Measurements from ENCODE around the gene PC. TPM values are rescaled to one million over a fixed set of nuclear protein-coding genes. Genes with fewer than 3 reads are reported as not detected.

The PC gene
- total RNA-seq, 1 donor from 2014 or later = 47.4 TPM

DNA sequence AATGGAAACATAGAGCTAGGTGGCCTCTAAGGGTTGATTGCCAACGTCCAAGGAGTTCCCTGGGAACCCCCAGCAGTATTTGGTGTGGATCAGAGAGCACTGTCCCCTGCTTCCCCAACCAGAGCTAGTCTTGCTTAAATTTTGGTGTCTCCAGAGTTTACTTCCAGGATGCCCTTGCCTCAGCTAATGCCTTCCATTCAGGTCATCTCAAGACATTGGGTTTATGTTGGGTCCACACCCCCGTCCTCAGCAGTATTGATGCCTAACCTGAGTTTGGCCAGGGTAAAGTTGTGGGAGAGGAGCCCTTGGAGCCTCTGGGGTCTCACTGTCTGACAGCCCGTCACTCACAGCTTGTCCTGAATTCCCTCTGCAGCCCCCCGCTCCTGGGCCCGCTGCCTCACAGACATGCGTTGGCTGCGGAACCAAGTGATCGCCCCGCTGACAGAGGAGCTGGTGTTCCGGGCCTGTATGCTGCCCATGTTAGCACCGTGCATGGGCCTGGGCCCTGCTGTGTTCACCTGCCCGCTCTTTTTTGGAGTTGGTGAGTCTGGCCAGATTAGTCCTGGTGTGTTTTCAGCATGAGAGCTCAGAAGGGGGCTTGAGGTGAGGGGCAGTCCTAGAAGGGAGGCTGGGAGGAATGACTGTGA is 113.6 kb downstream of the PC start:
- Mint-ChIP-seq H3K36me3 (ENCODE audit: unreplicated experiment) (peaks cover 4% of the 10 kb centered on the region), H3K4me3 (ENCODE audit: unreplicated experiment) (peak overlapping the region; percentile 95), H3K9me3 (ENCODE audit: unreplicated experiment) (peaks cover 8% of the 10 kb centered on the region), H3K4me1 (ENCODE audit: low read depth, unreplicated experiment) (peaks cover 6% of the 10 kb centered on the region), H3K27ac (ENCODE audit: unreplicated experiment) (peak overlapping the region; percentile 92), H3K27me3 (ENCODE audit: unreplicated experiment) (peaks cover 12% of the 10 kb centered on the region)
- no peak for DNase-seq
- no peak for TF ChIP-seq CTCF (IDR thresholded peaks at IDR 0.05; ENCODE audit: partially characterized antibody, unreplicated experiment)

DNA sequence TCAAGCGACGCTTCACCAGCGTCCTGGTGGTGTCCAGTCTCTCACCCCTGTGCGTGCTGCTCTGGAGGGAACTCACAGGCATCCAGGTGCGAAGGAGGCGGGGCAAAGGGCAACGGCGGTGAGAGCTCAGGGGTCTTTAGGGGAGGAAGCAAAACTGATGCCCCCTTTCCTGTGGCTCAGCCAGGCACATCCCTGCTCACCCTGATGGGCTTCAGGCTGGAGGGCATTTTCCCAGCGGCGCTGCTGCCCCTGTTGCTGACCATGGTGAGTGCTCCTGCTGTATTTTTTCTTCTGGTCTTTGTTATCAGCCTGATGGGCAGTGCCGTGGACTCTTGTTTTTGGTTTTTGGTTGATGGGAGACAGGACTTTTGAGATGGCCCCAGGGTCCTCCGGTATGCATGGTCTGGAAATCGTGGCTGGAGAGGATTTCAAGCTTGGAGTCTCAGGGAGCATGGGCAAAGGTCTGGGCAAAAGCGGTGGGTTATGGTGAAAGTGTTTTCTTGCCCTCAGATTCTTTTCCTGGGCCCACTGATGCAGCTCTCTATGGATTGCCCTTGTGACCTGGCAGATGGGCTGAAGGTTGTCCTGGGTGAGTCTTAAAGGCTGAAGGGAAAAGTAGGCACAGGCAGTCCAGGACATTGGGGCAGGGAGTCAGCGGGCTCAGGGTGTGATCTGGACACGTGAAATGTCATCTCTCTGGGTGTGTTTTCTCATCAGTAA is 114.2 kb downstream of the PC start:
- Mint-ChIP-seq H3K9me3 (ENCODE audit: unreplicated experiment) (peaks cover 8% of the 10 kb centered on the region), H3K4me3 (ENCODE audit: unreplicated experiment) (peak overlapping the region; percentile 95), H3K27me3 (ENCODE audit: unreplicated experiment) (peaks cover 12% of the 10 kb centered on the region), H3K27ac (ENCODE audit: unreplicated experiment) (peak overlapping the region; percentile 92), H3K4me1 (ENCODE audit: low read depth, unreplicated experiment) (peaks cover 6% of the 10 kb centered on the region), H3K36me3 (ENCODE audit: unreplicated experiment) (peaks cover 4% of the 10 kb centered on the region)
- no peak for TF ChIP-seq CTCF (IDR thresholded peaks at IDR 0.05; ENCODE audit: partially characterized antibody, unreplicated experiment)
- no peak for DNase-seq

GRCh38 chr11:66842896-66843775 is 115.0 kb downstream of the PC start, which contains the start of gene RCE1:
RCE1 (plus strand) TSS chr11:66843441; CDS start chr11:66843456, 15 bp downstream.
- peaks cover 4% of the 10 kb centered on the region for H3K36me3 Mint-ChIP-seq (ENCODE audit: unreplicated experiment)
- H3K27me3 Mint-ChIP-seq (ENCODE audit: unreplicated experiment) = peaks cover 12% of the 10 kb centered on the region
- H3K4me1 Mint-ChIP-seq (ENCODE audit: low read depth, unreplicated experiment) = peaks cover 6% of the 10 kb centered on the region
- TF ChIP-seq CTCF (IDR thresholded peaks at IDR 0.05; ENCODE audit: partially characterized antibody, unreplicated experiment) = no peak
- H3K4me3 Mint-ChIP-seq (ENCODE audit: unreplicated experiment) = peak within 1 kb of the TSS; percentile 95
- peaks cover 8% of the 10 kb centered on the region for H3K9me3 Mint-ChIP-seq (ENCODE audit: unreplicated experiment)
- peak within 1 kb of the TSS; percentile 92 for H3K27ac Mint-ChIP-seq (ENCODE audit: unreplicated experiment)
- DNase-seq = peak; percentile 94

- Mint-ChIP-seq H3K4me1 (ENCODE audit: low read depth, unreplicated experiment) (peaks cover 6% of the 10 kb centered on the region), H3K9me3 (ENCODE audit: unreplicated experiment) (peaks cover 8% of the 10 kb centered on the region), H3K27me3 (ENCODE audit: unreplicated experiment) (peaks cover 12% of the 10 kb centered on the region), H3K36me3 (ENCODE audit: unreplicated experiment) (peaks cover 4% of the 10 kb centered on the region), H3K27ac (ENCODE audit: unreplicated experiment) (peak overlapping the region; percentile 78), H3K4me3 (ENCODE audit: unreplicated experiment) (peak overlapping the region; percentile 88)
- TF ChIP-seq CTCF (IDR thresholded peaks at IDR 0.05; ENCODE audit: partially characterized antibody, unreplicated experiment) = no peak
- DNase-seq = no peak
These were observed 115.7 kb downstream of the PC start for GRCh38 chr11:66842501-66842895.

All from glutamatergic neuron (in vitro differentiated cells).